OCI-LY7 (cell line): Measurements from ENCODE around the gene KCNQ1.

ENCODE experiments used
- CTCF ChIP-seq: fragments of 200-600 bp; sonication (generic); conservative IDR thresholded peaks from 2 replicates; pipeline ENCODE4 v1.5.1; 2014; ENCODE audit warnings: mild to moderate bottlenecking, antibody characterized with exemption, low read length, moderate library complexity, mixed read lengths
- EZH2phosphoT487 ChIP-seq: fragments of 200-600 bp; sonication (generic); IDR thresholded peaks from 2 replicates; pipeline ENCODE4 v1.6.1; 2018; ENCODE audit warnings: low read depth, borderline replicate concordance, mild to moderate bottlenecking, mixed run types, antibody characterized with exemption, low read length, moderate library complexity, mixed read lengths

- TF ChIP-seq CTCF (no peak), EZH2phosphoT487 (no peak)
Measured at GRCh38 chr11:2586087-2586792, 141.4 kb downstream of the KCNQ1 start.
